Spinal cord (tissue), 10 donors: ENCODE measurements around the gene RCE1. TPM values are rescaled to one million over a fixed set of nuclear protein-coding genes. Genes with fewer than 3 reads are reported as not detected.
A peak's percentile ranks its signal among the peaks of the same experiment; 100 is the strongest.
"Not testable (repeated sequence)": the region's sequence is repeated elsewhere in the genome, so short reads cannot be mapped to it uniquely, and the experiment has no call there.

Source experiments
- DNase-seq, 6 donors: peaks; one replicate each; pipeline versions ENCODE4 v3.0.0 to v3.0.0-alpha.2; 2013 to 2015; ENCODE audit warnings: low spot score in 6 of 6, low read depth in 4 of 6
- H3K27ac ChIP-seq: one replicate; pipeline ENCODE4 v1.5.1; 2013; ENCODE audit warnings: low read depth, low read length, control low read depth
- H3K27me3 ChIP-seq: one replicate; pipeline ENCODE4 v1.6.1; 2013; ENCODE audit warnings: low read length; ENCODE audit not compliant: control insufficient read depth, insufficient read depth
- H3K36me3 ChIP-seq: one replicate; pipeline ENCODE4 v1.6.1; 2013; ENCODE audit warnings: low read length; ENCODE audit not compliant: control insufficient read depth, insufficient read depth
- H3K4me1 ChIP-seq: one replicate; pipeline ENCODE4 v1.6.1; 2013; ENCODE audit warnings: low read length; ENCODE audit not compliant: control insufficient read depth, insufficient read depth
- H3K4me3 ChIP-seq: one replicate; pipeline ENCODE4 v1.5.1; 2013; ENCODE audit warnings: low read depth, low read length, control low read depth
- H3K9me3 ChIP-seq: one replicate; pipeline ENCODE4 v1.6.1; 2013; ENCODE audit warnings: low read length; ENCODE audit not compliant: control insufficient read depth, insufficient read depth
- WGBS: methylation state at CpG from one replicate; pipeline ENCODE4 v1.1.5; 2013; ENCODE audit warnings: missing lambda C conversion rate; ENCODE audit not compliant: insufficient coverage; 5-methylcytosine and 5-hydroxymethylcytosine counted together
- long read RNA-seq, 4 donors: transcript quantifications; one replicate each; lab custom pipeline, GENCODE V29; 2026
- polyA plus RNA-seq, 2 donors: library from polyadenylated mRNA; unstranded; fragments of 120-200 nt; gene quantifications; one replicate each; pipeline ENCODE4 v1.2.1, GENCODE V29; 2013; ENCODE audit not compliant: insufficient read length in 2 of 2
- total RNA-seq, 2 donors: library from RNA; depleted of rRNA in 1 of 2; stranded (reverse); fragments of 120-200 nt in 1 of 2; fragments of >200 nt in 1 of 2; gene quantifications; one replicate each; pipeline versions ENCODE4 v1.2.3 to v1.2.4, GENCODE V29; 2013 to 2014
- donor health status: healthy.

RCE1 gene, protein sequence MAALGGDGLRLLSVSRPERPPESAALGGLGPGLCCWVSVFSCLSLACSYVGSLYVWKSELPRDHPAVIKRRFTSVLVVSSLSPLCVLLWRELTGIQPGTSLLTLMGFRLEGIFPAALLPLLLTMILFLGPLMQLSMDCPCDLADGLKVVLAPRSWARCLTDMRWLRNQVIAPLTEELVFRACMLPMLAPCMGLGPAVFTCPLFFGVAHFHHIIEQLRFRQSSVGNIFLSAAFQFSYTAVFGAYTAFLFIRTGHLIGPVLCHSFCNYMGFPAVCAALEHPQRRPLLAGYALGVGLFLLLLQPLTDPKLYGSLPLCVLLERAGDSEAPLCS
- 10 to 100 TPM in 1 of 2 donors, 1 to 10 TPM in 1; 9.8 to 17.5 TPM for total RNA-seq
- 10 to 100 TPM; 22.6 to 32.1 TPM for polyA plus RNA-seq
- long read RNA-seq, donor 1, partial matches to known transcripts = 0 of 6 reads
- long read RNA-seq, donor 1, other reads (novel, unspliced or antisense) = 0 of 6 reads
- long read RNA-seq, donor 2, partial matches to known transcripts = 0 of 1 reads
- long read RNA-seq, donor 2, other reads (novel, unspliced or antisense) = 0 of 1 reads
- long read RNA-seq, donor 3, partial matches to known transcripts = 0 of 3 reads
- long read RNA-seq, donor 3, other reads (novel, unspliced or antisense) = 0 of 3 reads
- long read RNA-seq, donor 4, transcript RCE1-201 (8 exons, 1,485 nt) = major isoform, 6 of 15 reads
- long read RNA-seq, donor 4, partial matches to known transcripts = 6 of 15 reads
- long read RNA-seq, donor 4, other reads (novel, unspliced or antisense) = 0 of 15 reads

DNA sequence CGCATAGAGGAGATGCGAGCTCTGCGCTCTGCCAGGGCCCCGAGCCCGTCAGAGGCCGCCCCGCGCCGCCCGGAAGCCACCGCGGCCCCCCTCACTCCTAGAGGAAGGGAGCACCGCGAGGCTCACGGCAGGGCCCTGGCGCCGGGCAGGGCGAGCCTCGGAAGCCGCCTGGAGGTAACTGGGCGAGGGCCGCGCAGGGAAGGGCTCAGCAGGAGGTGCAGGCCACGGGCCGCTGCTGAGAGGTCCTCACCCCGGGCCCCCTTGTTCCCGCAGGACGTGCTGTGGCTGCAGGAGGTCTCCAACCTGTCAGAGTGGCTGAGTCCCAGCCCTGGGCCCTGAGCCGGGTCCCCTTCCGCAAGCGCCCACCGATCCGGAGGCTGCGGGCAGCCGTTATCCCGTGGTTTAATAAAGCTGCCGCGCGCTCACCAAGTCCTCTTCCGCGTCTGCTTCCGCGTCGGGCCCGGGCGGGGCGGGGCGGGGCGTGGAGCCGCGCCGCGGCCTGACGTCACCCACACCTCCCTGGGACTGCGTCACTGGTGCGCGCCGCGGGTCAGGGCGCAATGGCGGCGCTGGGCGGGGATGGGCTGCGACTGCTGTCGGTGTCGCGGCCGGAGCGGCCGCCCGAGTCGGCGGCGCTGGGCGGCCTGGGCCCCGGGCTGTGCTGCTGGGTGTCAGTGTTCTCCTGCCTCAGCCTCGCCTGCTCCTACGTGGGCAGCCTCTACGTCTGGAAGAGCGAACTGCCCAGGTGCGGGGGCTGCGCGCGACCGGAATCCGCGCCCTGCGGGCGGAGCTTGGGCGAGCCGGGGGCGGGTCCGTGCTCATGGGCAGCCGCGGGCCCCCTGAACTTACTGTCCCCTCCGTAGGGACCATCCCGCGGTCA lies at the start of gene RCE1:
RCE1 (plus strand) TSS at position 546 of the 880 bp plus-strand sequence; CDS start at position 561, 15 bp downstream.
- WGBS = under 1% methylated on average over 98 of the region's 98 CpGs
- Histone ChIP-seq H3K27ac (peak within 1 kb of the TSS; percentile 96), H3K27me3 (no peaks in the 10 kb centered on the region), H3K4me1 (peaks cover 35% of the 10 kb centered on the region), H3K36me3 (peaks cover 51% of the 10 kb centered on the region), H3K4me3 (peak within 1 kb of the TSS; percentile 92), H3K9me3 (no peaks in the 10 kb centered on the region)
- DNase-seq = peak; percentile 74 to 97 (median 86)

DNA sequence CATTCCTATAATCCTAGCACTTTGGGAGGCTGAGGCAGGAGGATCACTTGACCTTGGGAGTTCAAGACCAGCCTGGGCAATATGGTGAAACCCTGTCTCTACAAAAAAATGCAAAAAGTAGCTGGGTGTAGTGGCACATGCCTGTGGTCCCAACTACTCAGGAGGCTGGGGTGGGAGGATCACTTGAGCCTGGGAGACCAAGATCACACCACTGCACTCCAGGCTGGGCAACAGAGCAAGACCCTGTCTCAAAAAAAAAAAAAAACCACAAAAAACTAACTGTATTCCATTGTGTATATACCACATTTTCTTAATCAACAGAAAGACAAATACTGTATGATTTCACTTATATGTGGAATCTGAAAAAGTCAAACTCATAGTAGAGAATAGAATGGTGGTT lies 43.4 kb upstream of the RCE1 start:
- DNase-seq, H3K27me3 ChIP-seq, H3K4me3 ChIP-seq, H3K9me3 ChIP-seq, H3K36me3 ChIP-seq, H3K4me1 ChIP-seq, H3K27ac ChIP-seq: not testable (repeated sequence)

DNA sequence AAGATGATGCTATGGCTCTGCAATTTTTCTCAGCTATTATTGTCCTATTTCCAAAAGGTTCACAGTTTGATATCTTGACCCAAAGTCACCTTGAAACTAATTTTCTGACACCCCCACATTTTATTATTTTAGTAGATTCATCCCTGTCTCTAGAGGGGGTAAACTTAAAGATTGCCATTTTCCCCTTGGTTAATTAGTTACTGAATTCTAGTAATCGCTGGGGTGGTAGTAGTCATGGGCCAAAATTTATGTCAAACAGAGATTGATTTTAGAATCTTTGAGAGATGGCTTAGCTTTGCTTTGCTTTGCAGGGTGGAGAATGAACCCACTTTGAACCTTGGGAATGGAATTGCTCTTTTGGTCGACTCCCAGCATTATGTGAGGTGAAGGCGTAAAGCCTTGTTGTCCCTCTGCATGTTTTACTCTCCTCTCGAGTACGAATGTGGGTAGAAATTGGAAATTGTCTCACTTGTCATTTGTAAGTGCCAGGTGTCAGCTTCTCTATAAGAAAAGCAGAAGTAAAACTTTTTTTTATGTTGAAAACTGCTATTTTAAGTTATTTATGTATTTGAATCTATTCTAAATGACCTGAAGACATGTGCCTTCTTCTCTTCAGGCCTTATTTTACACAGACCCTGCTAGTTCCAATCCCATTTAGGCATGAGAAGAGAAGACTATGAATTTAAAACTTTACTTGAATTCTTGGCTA lies 42.4 kb upstream of the RCE1 start:
- no peaks in the 10 kb centered on the region for H3K9me3 ChIP-seq
- no peaks in the 10 kb centered on the region for H3K27me3 ChIP-seq
- 94% methylated on average over 3 of the region's 5 CpGs for WGBS
- no peak overlapping the region for H3K27ac ChIP-seq
- H3K4me1 ChIP-seq = no peaks in the 10 kb centered on the region
- no peak for DNase-seq
- peaks cover 3% of the 10 kb centered on the region for H3K36me3 ChIP-seq
- no peak overlapping the region for H3K4me3 ChIP-seq

DNA sequence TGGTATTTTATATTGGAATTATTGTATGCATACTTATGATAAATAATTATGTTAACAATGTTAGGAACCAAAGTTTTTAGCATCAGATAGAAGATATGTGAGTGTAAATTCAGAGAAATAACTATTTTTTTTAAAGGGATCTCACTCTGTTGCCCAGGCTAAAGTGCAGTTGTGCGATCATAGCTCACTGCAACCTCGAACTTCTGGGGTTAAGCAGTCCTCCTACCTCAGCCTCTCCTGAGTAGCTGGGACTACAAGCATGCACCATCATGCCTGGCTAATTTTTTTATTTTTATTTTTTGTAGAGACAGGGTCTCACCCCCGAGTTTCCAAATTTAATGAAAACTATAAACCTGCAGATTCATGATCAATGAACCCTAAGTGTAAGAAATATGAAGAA lies 33.6 kb upstream of the RCE1 start:
- WGBS = 100% methylated on average over 2 of the region's 3 CpGs

DNA sequence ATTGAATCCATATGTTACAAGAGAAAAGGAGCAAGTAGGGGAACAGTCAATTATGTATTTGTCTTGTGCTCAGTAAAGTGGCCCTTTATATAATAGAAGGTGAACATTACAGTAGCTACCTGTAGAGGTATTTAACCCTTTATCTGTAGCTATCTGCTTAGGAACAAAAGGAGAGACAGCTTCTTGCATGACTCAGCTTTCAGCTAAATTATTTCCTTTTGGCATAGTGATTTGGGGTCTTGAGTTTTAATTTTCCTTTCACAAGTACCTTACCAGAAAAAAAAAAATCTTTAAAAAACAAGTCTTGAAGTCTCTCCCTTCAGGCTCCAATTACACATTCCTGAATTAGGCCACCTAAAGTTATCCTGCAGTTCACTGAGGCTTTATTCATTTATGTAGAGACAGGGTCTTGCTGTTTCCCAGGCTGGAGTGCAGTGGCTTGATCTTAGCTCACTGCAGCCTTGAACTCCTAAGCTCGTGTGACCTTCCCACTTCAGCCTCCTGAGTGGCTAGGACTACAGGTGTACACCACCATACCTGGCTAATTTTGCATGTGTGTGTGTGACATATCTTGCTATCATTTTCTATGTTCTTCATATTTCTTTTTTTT lies 32.6 kb upstream of the RCE1 start:
- no peak for DNase-seq
- no peaks in the 10 kb centered on the region for H3K9me3 ChIP-seq
- no CpG with 5 or more reads among the region's 1 CpG for WGBS
- no peaks in the 10 kb centered on the region for H3K27me3 ChIP-seq
- H3K36me3 ChIP-seq = peaks cover 9% of the 10 kb centered on the region
- no peak overlapping the region for H3K4me3 ChIP-seq
- H3K27ac ChIP-seq = no peak overlapping the region
- no peaks in the 10 kb centered on the region for H3K4me1 ChIP-seq

More for the DNA sequence above, 33.6 kb upstream of the RCE1 start:
- DNase-seq = no peak
- H3K27ac ChIP-seq = no peak overlapping the region
- H3K27me3 ChIP-seq = no peaks in the 10 kb centered on the region
- H3K4me3 ChIP-seq = no peak overlapping the region
- H3K9me3 ChIP-seq = no peaks in the 10 kb centered on the region
- no peaks in the 10 kb centered on the region for H3K4me1 ChIP-seq
- H3K36me3 ChIP-seq = peaks cover 13% of the 10 kb centered on the region

DNA sequence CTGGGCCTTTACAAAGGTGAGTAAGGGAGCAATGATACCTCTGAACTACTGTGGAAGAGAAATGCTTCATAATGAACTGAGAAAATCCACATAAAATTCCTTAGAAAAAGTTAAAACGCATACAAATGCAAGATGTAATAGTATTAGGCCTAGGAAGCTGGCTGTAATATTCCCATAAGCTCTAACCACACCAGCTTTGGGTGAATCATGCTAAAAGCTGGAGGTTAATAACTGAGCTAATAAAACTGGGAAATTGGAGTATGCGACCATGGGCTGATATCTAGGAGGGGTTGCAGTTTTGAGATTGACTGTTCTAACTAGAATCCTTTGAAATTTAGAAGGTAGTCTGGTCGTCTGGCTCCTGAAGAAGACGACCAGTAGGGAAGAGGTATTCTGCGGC lies 28.6 kb upstream of the RCE1 start:
- no peak for DNase-seq
- no peaks in the 10 kb centered on the region for H3K4me1 ChIP-seq
- no peak overlapping the region for H3K4me3 ChIP-seq
- H3K36me3 ChIP-seq = peaks cover 7% of the 10 kb centered on the region
- H3K27ac ChIP-seq = no peak overlapping the region
- H3K9me3 ChIP-seq = no peaks in the 10 kb centered on the region
- WGBS = 98% methylated on average over 4 of the region's 5 CpGs
- no peaks in the 10 kb centered on the region for H3K27me3 ChIP-seq

DNA sequence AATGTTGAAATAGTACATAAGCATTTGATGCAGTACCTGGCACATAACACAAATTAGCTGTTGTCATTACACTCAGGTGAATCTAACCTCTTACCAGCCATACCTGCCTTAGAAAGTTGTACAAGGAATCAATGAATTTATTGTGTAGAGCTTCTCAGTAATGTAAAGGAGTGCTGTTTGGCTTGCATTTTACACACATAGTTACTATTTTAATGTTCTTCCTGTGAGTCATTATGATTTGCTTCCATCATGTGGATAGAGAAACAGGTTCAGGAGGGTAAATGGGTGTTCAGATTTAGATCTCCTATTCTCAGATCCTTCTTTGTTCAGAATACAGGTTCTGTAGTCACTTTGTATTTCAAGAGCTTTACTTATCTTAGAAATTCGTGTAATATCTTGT lies 27.6 kb upstream of the RCE1 start:
- Histone ChIP-seq H3K27me3 (no peaks in the 10 kb centered on the region), H3K4me1 (no peaks in the 10 kb centered on the region), H3K36me3 (peaks cover 7% of the 10 kb centered on the region), H3K9me3 (no peaks in the 10 kb centered on the region), H3K27ac (no peak overlapping the region), H3K4me3 (no peak overlapping the region)
- no CpG with 5 or more reads among the region's 1 CpG for WGBS
- no peak for DNase-seq

DNA sequence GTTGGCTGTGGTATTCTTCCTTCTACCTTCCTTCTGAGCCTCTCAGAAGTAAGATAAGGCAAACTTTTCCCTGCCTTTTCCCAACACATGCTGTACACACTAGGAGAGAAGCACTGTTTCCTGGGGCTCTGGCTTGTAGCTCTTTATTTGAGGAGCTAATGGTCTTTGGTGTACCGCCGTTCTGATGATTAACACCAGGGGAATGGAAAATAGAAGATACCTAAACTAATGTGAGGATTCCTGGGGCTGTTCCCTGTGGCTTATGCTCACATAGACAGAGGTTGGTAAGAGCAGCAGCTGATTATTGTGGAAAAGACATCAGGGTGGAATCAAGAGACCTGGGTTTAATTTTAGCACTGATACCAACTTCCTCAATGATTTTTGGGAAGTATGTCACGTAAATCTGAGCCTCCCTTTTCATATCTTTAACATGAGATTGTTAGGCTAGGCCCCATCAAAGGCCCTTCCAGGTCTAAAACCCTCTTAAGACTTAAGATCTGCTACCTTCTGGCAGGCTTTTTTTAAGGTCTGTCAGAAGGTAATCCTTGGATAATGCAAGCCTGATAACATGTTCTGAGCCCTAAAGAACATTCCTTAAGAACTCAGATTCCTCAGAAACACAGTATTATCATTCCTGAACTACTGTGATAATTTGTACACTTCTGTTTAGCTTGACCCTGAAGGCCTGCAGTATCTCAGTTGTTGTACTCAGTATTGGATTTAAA lies 24.8 kb upstream of the RCE1 start:
- no peak for DNase-seq
- H3K36me3 ChIP-seq = peaks cover 10% of the 10 kb centered on the region
- no peaks in the 10 kb centered on the region for H3K27me3 ChIP-seq
- 83% methylated on average over 1 of the region's 3 CpGs for WGBS
- no peak overlapping the region for H3K4me3 ChIP-seq
- no peak overlapping the region for H3K27ac ChIP-seq
- H3K4me1 ChIP-seq = no peaks in the 10 kb centered on the region
- H3K9me3 ChIP-seq = no peaks in the 10 kb centered on the region
